K562 (cell line): ENCODE results near the gene ZBTB16. TPM values are rescaled to one million over a fixed set of nuclear protein-coding genes. Genes with fewer than 3 reads are reported as not detected.

Experiments
- ATAC-seq: fragments of 200-7000 bp; cut with Tn5 transposase; 3 replicates; pipeline ENCODE4 v1.9.1; 2020; ENCODE audit warnings: moderate library complexity
- BruUV-seq: library from RNA; stranded (reverse); fragments of 400-500 nt; replicated peaks from 2 replicates; lab custom pipeline; 2021; lab: Mats Ljungman, UMichigan
- CTCF ChIA-PET: fragments of 300-600 bp; formaldehyde crosslinking; extraction: SDS; loops from one replicate; lab custom pipeline; 2021; ENCODE audit warnings: low intra/inter-chr PET ratio; lab: Yijun Ruan, JAX
- POLR2A ChIA-PET: fragments of 300-600, 350-650 bp; sonication (Branson Sonifier 250); formaldehyde crosslinking; extraction: SDS; loops from one replicate; lab custom pipeline; 2021; ENCODE audit warnings: antibody characterized with exemption, inconsistent platforms; lab: Yijun Ruan, JAX
- DNase-seq, 4 experiments: peaks; one replicate each; pipeline versions ENCODE4 v3.0.0 to v3.0.0-alpha.2; 2011 to 2018; ENCODE audit warnings: low spot score in 3 of 4, mixed read lengths in 3 of 4; ENCODE audit errors: extremely low read depth in 1 of 4
- FAIRE-seq: peaks from 2 replicates; lab custom pipeline; 2011; peaks lifted over from hg19 to GRCh38; lab: Jason Lieb, UNC
- H2AFZ ChIP-seq: 2 replicates; pipeline ENCODE4 v1.6.0; 2011; ENCODE audit warnings: low read depth, low read length, control low read depth, inconsistent platforms
- H3K27ac ChIP-seq: fragments of 200-600 bp; 3 replicates; pipeline ENCODE4 v1.8.0; 2011; ENCODE audit warnings: low read depth, mild to moderate bottlenecking, control low read depth, inconsistent platforms, low read length, moderate library complexity, mixed read lengths; ENCODE audit errors: extremely low read depth
- H3K27me3 ChIP-seq, 2 experiments: fragments of 300-600 bp in 1 of 2; 2 replicates in 1 of 2; 3 replicates in 1 of 2; pipeline versions ENCODE4 v1.6.0 to v1.8.0; 2011; ENCODE audit warnings: inconsistent platforms in 2 of 2, low read length in 2 of 2, mild to moderate bottlenecking in 1 of 2, mixed read lengths in 1 of 2, moderate library complexity in 1 of 2; ENCODE audit not compliant: control insufficient read depth in 2 of 2, insufficient read depth in 2 of 2
- H3K36me3 ChIP-seq: fragments of 300-600 bp; 3 replicates; pipeline ENCODE4 v1.8.0; 2011; ENCODE audit warnings: mild to moderate bottlenecking, low read length, inconsistent platforms; ENCODE audit not compliant: control insufficient read depth, insufficient read depth
- H3K4me1 ChIP-seq, 2 experiments: fragments of 200-600 bp in 1 of 2; replicated peaks in 1 of 2; 2 replicates in 1 of 2; 3 replicates in 1 of 2; pipeline versions ENCODE4 v1.5.1 to v1.8.0; 2011; ENCODE audit warnings: inconsistent platforms in 2 of 2, low read length in 2 of 2, mild to moderate bottlenecking in 1 of 2, mixed read lengths in 1 of 2, moderate library complexity in 1 of 2; ENCODE audit not compliant: control insufficient read depth in 2 of 2, insufficient read depth in 2 of 2
- H3K4me2 ChIP-seq: 2 replicates; pipeline ENCODE4 v1.6.1; 2011; ENCODE audit warnings: low read length, control low read depth, inconsistent platforms, mixed read lengths; ENCODE audit not compliant: insufficient read depth
- H3K4me3 ChIP-seq: fragments of 200-600 bp; sonication (generic), shearing (Covaris generic); 2 replicates; pipeline ENCODE4 v1.5.1; 2016; ENCODE audit warnings: control low read depth, inconsistent platforms
- H3K79me2 ChIP-seq: fragments of 200-600 bp; 3 replicates; pipeline ENCODE4 v1.8.0; 2011; ENCODE audit warnings: low read length, inconsistent platforms; ENCODE audit not compliant: control insufficient read depth, insufficient read depth
- H3K9ac ChIP-seq, 2 experiments: 2 replicates each; pipeline versions ENCODE4 v1.6.0 to v1.6.1; 2011; ENCODE audit warnings: low read depth in 2 of 2, low read length in 2 of 2, control low read depth in 1 of 2, inconsistent platforms in 1 of 2, mild to moderate bottlenecking in 1 of 2, mixed read lengths in 1 of 2; ENCODE audit not compliant: insufficient read depth in 1 of 2
- H3K9me1 ChIP-seq: one replicate; pipeline ENCODE4 v1.6.0; 2011; ENCODE audit warnings: inconsistent platforms, mild to moderate bottlenecking, low read length, moderate library complexity; ENCODE audit not compliant: control insufficient read depth, insufficient read depth
- H3K9me3 ChIP-seq: replicated peaks from 2 replicates; pipeline ENCODE4 v1.5.1; 2011; ENCODE audit warnings: low read depth, low read length, inconsistent platforms; ENCODE audit not compliant: control insufficient read depth, insufficient read depth
- H4K20me1 ChIP-seq: replicated peaks from 2 replicates; pipeline ENCODE4 v1.6.1; 2011; ENCODE audit warnings: low read length, inconsistent platforms, mixed read lengths; ENCODE audit not compliant: control insufficient read depth, insufficient read depth
- HMG20A ChIP-seq: fragments of 450-650 bp; formaldehyde crosslinking; conservative IDR thresholded peaks from 2 replicates; pipeline ENCODE4 v1.4.0; 2020; ENCODE audit warnings: mild to moderate bottlenecking, mixed read lengths
- ILF3 ChIP-seq: fragments of 450-650 bp; IDR thresholded peaks from 2 replicates; pipeline ENCODE4 v1.6.1; 2018; ENCODE audit warnings: antibody characterized with exemption, mild to moderate bottlenecking, moderate library complexity, borderline replicate concordance
- L3MBTL2 ChIP-seq: fragments of 450-650 bp; IDR thresholded peaks from 2 replicates; pipeline ENCODE4 v1.6.1; 2016; ENCODE audit warnings: mild to moderate bottlenecking, moderate library complexity
- MAX ChIP-seq: sonication (generic); formaldehyde crosslinking; IDR thresholded peaks from 2 replicates; pipeline ENCODE4 v1.9.0; 2022; ENCODE audit warnings: mild to moderate bottlenecking, missing genetic modification reagents
- MED1 ChIP-seq: sonication (generic); formaldehyde crosslinking; IDR thresholded peaks from 2 replicates; pipeline ENCODE4 v1.8.1; 2023; ENCODE audit warnings: missing genetic modification reagents, borderline replicate concordance
- MYC ChIP-seq, 2 experiments: fragments of 250-450 bp in 1 of 2; sonication (Bioruptor Pico) in 1 of 2; IDR thresholded peaks; 2 replicates each; pipeline versions ENCODE4 v1.5.1 to v1.6.1; 2012 to 2021; ENCODE audit warnings: low read depth in 2 of 2, borderline replicate concordance in 1 of 2, improper control_type of control experiment in 1 of 2, low read length in 1 of 2, mild to moderate bottlenecking in 1 of 2, moderate library complexity in 1 of 2
- NFIC ChIP-seq: fragments of 450-650 bp; IDR thresholded peaks from 2 replicates; pipeline ENCODE4 v1.6.1; 2017; ENCODE audit warnings: mild to moderate bottlenecking, inconsistent platforms
- RB1 ChIP-seq: fragments of 450-650 bp; IDR thresholded peaks from 2 replicates; pipeline ENCODE4 v1.6.1; 2017; ENCODE audit warnings: low read depth, mild to moderate bottlenecking
- SMARCE1 ChIP-seq: fragments of 450-650 bp; IDR thresholded peaks from 2 replicates; pipeline ENCODE4 v1.7.1; 2016; ENCODE audit warnings: mild to moderate bottlenecking
- TRIM28 ChIP-seq: fragments of 450-650 bp; IDR thresholded peaks from 2 replicates; pipeline ENCODE4 v1.6.1; 2017
- VEZF1 ChIP-seq: fragments of 200-800 bp; sonication (Bioruptor generic); IDR thresholded peaks from 2 replicates; pipeline ENCODE4 v1.6.1; 2017; ENCODE audit warnings: missing genetic modification characterization, missing compliant biosample characterization
- ZKSCAN3 ChIP-seq: fragments of 250-450 bp; sonication (Bioruptor Pico); IDR thresholded peaks from 2 replicates; pipeline ENCODE4 v1.4.0; 2020
- ZNF699 ChIP-seq: fragments of 250-450 bp; sonication (Bioruptor Pico); IDR thresholded peaks from 2 replicates; pipeline ENCODE4 v1.8.0; 2021; ENCODE audit warnings: mild to moderate bottlenecking, moderate library complexity; ENCODE audit not compliant: insufficient replicate concordance
- ZNF79 ChIP-seq: fragments of 250-450 bp; sonication (Bioruptor Pico); IDR thresholded peaks from 2 replicates; pipeline ENCODE4 v1.4.0; 2020; ENCODE audit warnings: low read depth, mild to moderate bottlenecking, moderate library complexity
- WGBS: fragments of 100-300 bp; shearing (Covaris generic); methylation state at CpG from one replicate; pipeline ENCODE4 v1.1.6; 2016; ENCODE audit warnings: low coverage, mixed read lengths; ENCODE audit not compliant: insufficient coverage; ENCODE audit errors: missing lambda C conversion rate; 5-methylcytosine and 5-hydroxymethylcytosine counted together
- in situ Hi-C: fragments of 300-500 bp; cut with MboI; formaldehyde crosslinking; loops from 4 replicates; pipeline ENCODE4 v1.15.0; 2018; ENCODE audit warnings: inconsistent platforms, mixed read lengths
- intact Hi-C: fragments of 100-400 bp; cut with micrococcal nuclease; formaldehyde crosslinking; loops from 2 replicates; pipeline ENCODE4 v1.14.2; 2022
- polyA plus RNA-seq, 8 experiments: library from polyadenylated mRNA; depleted of rRNA in 4 of 8; stranded (reverse) in 5 of 8; unstranded in 3 of 8; fragments of >200 nt; fragmentation: Nextera tagmentation in 2 of 8; fragmentation: Illumina TruSeq in 1 of 8; extraction: Ambion mirVana in 2 of 8; extraction: Trizol in 1 of 8; gene quantifications; 2 replicates each; pipeline versions ENCODE4 v1.2.1 to v1.2.3, GENCODE V29; 2011 to 2014; ENCODE audit warnings: inconsistent platforms in 1 of 8, missing spikeins in 1 of 8
- total RNA-seq, 7 experiments: library from RNA; depleted of rRNA in 6 of 7; stranded (reverse); fragments of >200 nt in 6 of 7; fragmentation: Illumina TruSeq in 2 of 7; extraction: Trizol in 2 of 7; gene quantifications; 2 replicates each; pipeline versions ENCODE4 v1.2.1 to v1.2.3, GENCODE V29; 2011 to 2021; ENCODE audit warnings: low replicate concordance in 1 of 7
- TF ChIP-seq, protein P1 (sequence below), 2 experiments: IDR thresholded peaks; 2 replicates each; pipeline ENCODE4 v1.6.1; 2011; ENCODE audit warnings: borderline replicate concordance in 1 of 2, control low read depth in 1 of 2, low read depth in 1 of 2, low read length in 1 of 2, mild to moderate bottlenecking in 1 of 2, mixed read lengths in 1 of 2, moderate library complexity in 1 of 2; ENCODE audit not compliant: insufficient read depth in 1 of 2, insufficient read length in 1 of 2, poor library complexity in 1 of 2, severe bottlenecking in 1 of 2; ENCODE audit errors: extremely low read depth in 1 of 2

Gene ZBTB16
- total and polyA plus RNA-seq, 9 of the 15 experiments (the other 6 are each of a cell fraction or from before 2014, with no cell fraction given): 0.06 to 0.40 (median 0.24) TPM; not detected in 4

GRCh38 chr11:114150671-114151070, 91.2 kb downstream of the ZBTB16 start:
- ATAC-seq: peak; percentile 60
- no TSS peak for BruUV-seq

More at GRCh38 chr11:114150671-114151070, 91.2 kb downstream of the ZBTB16 start:
- FAIRE-seq: peak; percentile 84
- peak; percentile 26 to 76 (median 50) for DNase-seq
- Histone ChIP-seq H3K4me2 (peak overlapping the region; percentile 43; the same call in 1 of the 2 replicates), H3K4me1 (peaks cover 14 to 28% of the 10 kb centered on the region in 2 experiments), H4K20me1 (no peaks in the 10 kb centered on the region), H3K79me2 (no peaks in the 10 kb centered on the region), H3K9me1 (no peaks in the 10 kb centered on the region), H3K4me3 (no peak overlapping the region), H3K27ac (no peak overlapping the region), H2AFZ (peak overlapping the region; percentile 46; the same call in 1 of the 2 replicates), H3K27me3 (peaks cover 0 to 4% of the 10 kb centered on the region in 2 experiments; a peak in 2 of 5 replicates), H3K9ac (no peak overlapping the region), H3K9me3 (no peaks in the 10 kb centered on the region), H3K36me3 (no peaks in the 10 kb centered on the region)
- ChIA-PET POLR2A (no interaction called here), CTCF (no interaction called here)
- TF ChIP-seq ZNF699 (CRISPR knock-in tag) (no peak), RB1 (no peak), TRIM28 (no peak), MYC (IDR thresholded peaks at IDR 0.05; ENCODE audit: low read depth, low read length) (no peak), MYC (CRISPR knock-in tag; IDR thresholded peaks at IDR 0.05; ENCODE audit: borderline replicate concordance, low read depth) (no peak), HMG20A (CRISPR knock-in tag) (no peak), VEZF1 (CRISPR knock-in tag) (no peak), MED1 (CRISPR knock-in tag) (no peak), SMARCE1 (no peak), L3MBTL2 (0 out of 2 replicates have a peak, but pooled peaks have one; percentile 16), ZNF79 (no peak), MAX (CRISPR knock-in tag) (peak; percentile 60; the same call in 1 of the 2 replicates), ILF3 (no peak), ZKSCAN3 (no peak), NFIC (peak; percentile 59)
- TF ChIP-seq, protein P1, sequence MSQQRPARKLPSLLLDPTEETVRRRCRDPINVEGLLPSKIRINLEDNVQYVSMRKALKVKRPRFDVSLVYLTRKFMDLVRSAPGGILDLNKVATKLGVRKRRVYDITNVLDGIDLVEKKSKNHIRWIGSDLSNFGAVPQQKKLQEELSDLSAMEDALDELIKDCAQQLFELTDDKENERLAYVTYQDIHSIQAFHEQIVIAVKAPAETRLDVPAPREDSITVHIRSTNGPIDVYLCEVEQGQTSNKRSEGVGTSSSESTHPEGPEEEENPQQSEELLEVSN (IDR thresholded peaks at IDR 0.05; ENCODE audit: borderline replicate concordance in 1 of 2, extremely low read depth in 1 of 2, insufficient read depth in 1 of 2, insufficient read length in 1 of 2, low read depth in 1 of 2, low read length in 1 of 2, poor library complexity in 1 of 2, severe bottlenecking in 1 of 2): peak in 1 of 2 experiments; percentile 26
- 5% methylated on average over 6 of the region's 6 CpGs for WGBS
- in situ Hi-C loops: no loop called here
- intact Hi-C loops: no loop called here
